ENCODE results near the gene CNTNAP2. TPM values are rescaled to one million over a fixed set of nuclear protein-coding genes. Genes with fewer than 3 reads are reported as not detected.

The CNTNAP2 gene
- total and polyA plus RNA-seq, 11 donors: 0.01 to 2.6 (median 0.31) TPM; not detected in 3

GRCh38 chr7:148173369-148173768 lies 2056.8 kb downstream of the CNTNAP2 start:
- H3K27me3 ChIP-seq: peaks cover 0 to 10% (median 0%) of the 10 kb centered on the region in 9 donors
- H3K9me3 ChIP-seq: no peaks in the 10 kb centered on the region
- intact Hi-C loops (cut with DNase I): no loop called here
- no peaks in the 10 kb centered on the region for H3K4me1 ChIP-seq
- H3K27ac ChIP-seq: no peak overlapping the region
- TF ChIP-seq POLR2A (IDR thresholded peaks at IDR 0.05): no peak
- TF ChIP-seq, protein P1, sequence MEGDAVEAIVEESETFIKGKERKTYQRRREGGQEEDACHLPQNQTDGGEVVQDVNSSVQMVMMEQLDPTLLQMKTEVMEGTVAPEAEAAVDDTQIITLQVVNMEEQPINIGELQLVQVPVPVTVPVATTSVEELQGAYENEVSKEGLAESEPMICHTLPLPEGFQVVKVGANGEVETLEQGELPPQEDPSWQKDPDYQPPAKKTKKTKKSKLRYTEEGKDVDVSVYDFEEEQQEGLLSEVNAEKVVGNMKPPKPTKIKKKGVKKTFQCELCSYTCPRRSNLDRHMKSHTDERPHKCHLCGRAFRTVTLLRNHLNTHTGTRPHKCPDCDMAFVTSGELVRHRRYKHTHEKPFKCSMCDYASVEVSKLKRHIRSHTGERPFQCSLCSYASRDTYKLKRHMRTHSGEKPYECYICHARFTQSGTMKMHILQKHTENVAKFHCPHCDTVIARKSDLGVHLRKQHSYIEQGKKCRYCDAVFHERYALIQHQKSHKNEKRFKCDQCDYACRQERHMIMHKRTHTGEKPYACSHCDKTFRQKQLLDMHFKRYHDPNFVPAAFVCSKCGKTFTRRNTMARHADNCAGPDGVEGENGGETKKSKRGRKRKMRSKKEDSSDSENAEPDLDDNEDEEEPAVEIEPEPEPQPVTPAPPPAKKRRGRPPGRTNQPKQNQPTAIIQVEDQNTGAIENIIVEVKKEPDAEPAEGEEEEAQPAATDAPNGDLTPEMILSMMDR (IDR thresholded peaks at IDR 0.05): no peak
- 85 to 88% (median 87%) methylated on average over 3 of the region's 3 CpGs for WGBS, 4 donors
- no peak for ATAC-seq
- DNase-seq: no peak
- H3K4me3 ChIP-seq: no peak overlapping the region
- no peaks in the 10 kb centered on the region for H3K36me3 ChIP-seq

DNA sequence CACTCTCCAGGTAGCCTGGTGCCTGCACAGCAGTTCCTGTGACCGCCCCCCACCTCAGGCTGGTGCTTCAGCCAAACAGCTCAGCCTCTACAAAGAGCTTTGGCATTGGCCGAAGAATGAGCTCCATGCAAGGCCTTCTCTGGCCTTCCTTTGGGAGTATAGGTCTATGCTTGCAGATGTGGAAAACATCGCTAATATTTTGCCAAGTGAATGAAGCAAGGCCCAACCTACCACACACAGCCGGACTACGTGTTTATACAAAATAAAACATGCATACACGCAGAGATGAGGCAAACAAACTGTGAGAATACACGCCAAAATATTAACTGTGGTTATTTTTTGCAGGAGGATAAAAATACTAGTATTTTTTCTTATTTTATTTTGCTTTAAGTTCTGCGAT lies 2057.8 kb downstream of the CNTNAP2 start:
- peaks cover 0 to 10% (median 0%) of the 10 kb centered on the region in 9 donors for H3K27me3 ChIP-seq
- TF ChIP-seq, protein P1 (IDR thresholded peaks at IDR 0.05): no peak
- TF ChIP-seq POLR2A (IDR thresholded peaks at IDR 0.05): no peak
- no peak overlapping the region for H3K4me3 ChIP-seq
- 83 to 94% (median 83%) methylated on average over 7 to 8 of the region's 8 CpGs for WGBS, 4 donors
- H3K4me1 ChIP-seq: no peaks in the 10 kb centered on the region
- no peaks in the 10 kb centered on the region for H3K36me3 ChIP-seq
- no peaks in the 10 kb centered on the region for H3K9me3 ChIP-seq
- no peak overlapping the region for H3K27ac ChIP-seq
- no peak for ATAC-seq
- no peak for DNase-seq
- intact Hi-C loops (cut with DNase I): no loop called here

GRCh38 chr7:148175512-148175911 lies 2058.9 kb downstream of the CNTNAP2 start:
- H3K27me3 ChIP-seq: peaks cover 0 to 10% (median 0%) of the 10 kb centered on the region in 9 donors
- H3K36me3 ChIP-seq: no peaks in the 10 kb centered on the region
- TF ChIP-seq, protein P1 (IDR thresholded peaks at IDR 0.05): no peak
- no peak for TF ChIP-seq POLR2A (IDR thresholded peaks at IDR 0.05)
- DNase-seq (no peak), ATAC-seq (no peak)
- no peak overlapping the region for H3K4me3 ChIP-seq
- WGBS, 4 donors: 48 to 60% (median 56%) methylated on average over 2 of the region's 2 CpGs
- no peaks in the 10 kb centered on the region for H3K4me1 ChIP-seq
- H3K27ac ChIP-seq: no peak overlapping the region
- no peaks in the 10 kb centered on the region for H3K9me3 ChIP-seq
- intact Hi-C loops (cut with DNase I): no loop called here

GRCh38 chr7:148177972-148178371 lies 2061.4 kb downstream of the CNTNAP2 start:
- TF ChIP-seq, protein P1 (IDR thresholded peaks at IDR 0.05): no peak
- no peak for TF ChIP-seq POLR2A (IDR thresholded peaks at IDR 0.05)
- no peak for DNase-seq
- peaks cover 0 to 20% (median 0%) of the 10 kb centered on the region in 9 donors for H3K27me3 ChIP-seq
- intact Hi-C loops (cut with DNase I): no loop called here
- no peak overlapping the region for H3K27ac ChIP-seq
- ATAC-seq: no peak
- H3K9me3 ChIP-seq: no peaks in the 10 kb centered on the region
- no peak overlapping the region for H3K4me3 ChIP-seq
- H3K4me1 ChIP-seq: no peaks in the 10 kb centered on the region
- no peaks in the 10 kb centered on the region for H3K36me3 ChIP-seq

Data from heart left ventricle (tissue), 16 donors.